Right lobe of liver (tissue), 6 donors: ENCODE measurements around the gene SPSB3. TPM values are rescaled to one million over a fixed set of nuclear protein-coding genes. Genes with fewer than 3 reads are reported as not detected.

ENCODE experiments used
- ATAC-seq, 4 donors: fragments of 200-7000 bp; cut with Tn5 transposase; one replicate each; pipeline ENCODE4 v1.9.1; 2020; ENCODE audit warnings: mild to moderate bottlenecking in 4 of 4, moderate library complexity in 4 of 4
- DNase-seq, 3 donors: peaks; one replicate each; pipeline ENCODE4 v3.0.0-alpha.2; 2020
- H3K27ac ChIP-seq, 3 donors: fragments of 200-600 bp; one replicate each; pipeline ENCODE4 v1.8.0; 2022
- H3K27me3 ChIP-seq, 2 donors: fragments of 200-600 bp; one replicate each; pipeline ENCODE4 v1.8.0; 2022
- H3K36me3 ChIP-seq, 4 donors: fragments of 200-600 bp; sonication (generic) in 1 of 4; one replicate each; pipeline versions ENCODE4 v1.5.1 to v1.8.0; 2017 to 2022; ENCODE audit warnings: control low read depth in 1 of 4
- H3K4me1 ChIP-seq, 4 donors: fragments of 200-600 bp; sonication (generic) in 1 of 4; one replicate each; pipeline versions ENCODE4 v1.5.1 to v1.8.0; 2017 to 2022; ENCODE audit warnings: control low read depth in 1 of 4
- H3K4me3 ChIP-seq, 3 donors: fragments of 200-600 bp; one replicate each; pipeline ENCODE4 v1.8.0; 2022
- H3K9me3 ChIP-seq, 4 donors: fragments of 200-600 bp; sonication (generic) in 1 of 4; one replicate each; pipeline versions ENCODE4 v1.5.1 to v1.8.0; 2017 to 2022; ENCODE audit warnings: control low read depth in 1 of 4
- CTCF ChIP-seq, 4 donors: fragments of 200-600 bp in 3 of 4; fragments of 450-650 bp in 1 of 4; IDR thresholded peaks; one replicate each; pipeline versions ENCODE4 v1.5.1 to v1.8.0; 2016 to 2022; ENCODE audit warnings: antibody characterized with exemption in 4 of 4, mild to moderate bottlenecking in 2 of 4
- POLR2A ChIP-seq: fragments of 450-650 bp; IDR thresholded peaks from one replicate; pipeline ENCODE4 v1.6.1; 2017; ENCODE audit warnings: antibody characterized with exemption, mild to moderate bottlenecking
- WGBS: methylation state at CpG from one replicate; pipeline ENCODE4 v1.1.6; 2018; ENCODE audit warnings: low coverage, low lambda C conversion rate; ENCODE audit not compliant: insufficient coverage; ENCODE audit errors: missing lambda C conversion rate; 5-methylcytosine and 5-hydroxymethylcytosine counted together
- intact Hi-C, 2 donors: fragments of 100-400 bp; cut with DNase I; formaldehyde crosslinking; loops; one replicate each; pipeline versions ENCODE4 v1.11.2 to v1.14.1; 2022
- total RNA-seq, 6 experiments: library from RNA; depleted of rRNA in 2 of 6; stranded (reverse); fragments of >200 nt in 2 of 6; fragmentation: NEBNext Ultra II Directional in 3 of 6; extraction: Animal tissue kit (Norgen Biotek cat#: 25700) in 3 of 6; gene quantifications; one replicate each; pipeline versions ENCODE4 v1.1.0 to v1.2.4, GENCODE V29; 2016 to 2023
- donor health status: DM: no; HTN: yes; CAD: no.
- donor health status: DM: no; HTN: no; CAD: no.
- donor health status: DM: no; HTN: no; CAD: no.
- donor health status: DM: no; HTN: yes; CAD: no.
- donor health status: DM: no; HTN: yes; CAD: no.

Gene SPSB3
- total RNA-seq, 6 experiments from 2014 or later: 18.6 to 42.5 (median 34.5) TPM

- no peak for DNase-seq
- Histone ChIP-seq H3K27ac (peak within 1 kb of the TSS; percentile 81 to 93 (median 84)), H3K4me3 (peak within 1 kb of the TSS; percentile 94 to 100 (median 98)), H3K27me3 (no peaks in the 10 kb centered on the region), H3K9me3 (no peaks in the 10 kb centered on the region), H3K36me3 (peaks cover 0 to 18% (median 2%) of the 10 kb centered on the region in 4 donors), H3K4me1 (peaks cover 0 to 22% (median 6%) of the 10 kb centered on the region in 4 donors)
- peak; percentile 0 to 7 (median 2) for ATAC-seq
- intact Hi-C loops: no loop called here
- WGBS: under 1% methylated on average over 15 of the region's 53 CpGs
- no peak for TF ChIP-seq CTCF (IDR thresholded peaks at IDR 0.05)
- TF ChIP-seq POLR2A: no peak
Measured at GRCh38 chr16:1772362-1772907, 9.9 kb downstream of the SPSB3 start, which contains the start of gene EME2. Gene EME2 (plus strand): TSS chr16:1772810. CDS start chr16:1773228, 418 bp downstream.

DNA sequence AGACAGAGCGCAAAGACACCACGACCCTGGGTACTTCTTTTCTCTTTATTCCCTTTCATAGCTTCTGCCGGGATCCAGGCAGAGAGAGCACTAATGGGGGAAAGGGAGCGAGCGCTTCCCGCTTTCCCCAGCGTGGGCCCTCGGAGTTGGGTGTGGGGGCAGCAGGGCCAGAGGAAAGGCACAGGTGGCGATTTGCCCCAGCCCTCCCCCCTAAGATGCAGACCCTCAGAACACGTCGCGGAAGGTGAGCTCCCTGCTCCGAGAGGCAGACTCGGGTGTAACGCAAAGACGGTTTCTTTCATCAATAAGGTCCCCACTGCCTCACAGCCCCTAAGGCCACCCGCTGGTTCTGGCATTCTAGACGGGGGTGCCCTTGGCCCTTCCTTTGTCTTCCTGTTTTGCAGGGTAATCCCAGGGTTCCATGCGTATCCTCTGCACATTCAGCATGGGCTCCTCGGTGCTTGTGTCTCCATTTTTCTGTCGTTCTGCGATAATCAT, 10.5 kb downstream of the SPSB3 start:
- DNase-seq: no peak
- ATAC-seq: no peak
- peak overlapping the region; percentile 15 to 93 (median 53) for H3K27ac ChIP-seq
- H3K4me1 ChIP-seq: peaks cover 0 to 22% (median 6%) of the 10 kb centered on the region in 4 donors
- 13% methylated on average over 8 of the region's 22 CpGs for WGBS
- peaks cover 0 to 12% (median under 1%) of the 10 kb centered on the region in 4 donors for H3K36me3 ChIP-seq
- TF ChIP-seq CTCF (IDR thresholded peaks at IDR 0.05): no peak
- TF ChIP-seq POLR2A: no peak
- intact Hi-C loops: no loop called here
- H3K27me3 ChIP-seq: no peaks in the 10 kb centered on the region
- peak overlapping the region; percentile 94 to 100 (median 98) for H3K4me3 ChIP-seq
- H3K9me3 ChIP-seq: no peaks in the 10 kb centered on the region

DNA sequence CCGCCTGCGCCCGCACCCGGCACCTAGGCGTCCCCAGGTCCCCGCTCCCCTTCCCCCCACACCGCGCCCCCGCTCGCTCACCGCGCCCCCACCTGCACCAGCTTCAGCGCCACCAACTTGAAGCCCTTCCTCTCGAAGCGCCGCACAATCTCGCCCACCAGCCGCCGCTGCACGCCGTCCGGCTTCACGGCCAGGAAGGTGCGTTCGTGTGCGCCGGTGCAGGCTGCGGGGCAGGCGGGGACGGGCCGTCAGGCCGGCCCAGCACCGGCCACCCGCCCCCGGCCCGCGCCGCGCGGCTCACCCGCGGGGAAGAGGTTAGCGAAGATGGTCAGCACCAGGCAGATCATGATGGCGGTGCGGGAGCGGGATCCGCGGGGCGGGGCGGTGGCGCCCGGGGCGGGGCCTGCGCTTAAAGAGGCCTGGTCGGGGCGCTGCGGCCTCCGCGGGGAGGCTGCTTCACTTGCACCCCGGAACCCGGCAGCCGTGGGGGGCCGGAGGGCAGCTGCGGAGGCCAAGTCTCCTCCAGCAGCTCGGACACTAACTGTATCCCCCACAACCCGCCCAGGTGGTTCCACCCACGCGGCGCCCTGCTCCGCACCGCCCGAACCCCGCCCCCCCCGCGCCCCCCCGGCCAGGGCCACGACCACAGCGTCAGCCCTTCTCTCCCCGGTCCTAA, 11.0 kb downstream of the SPSB3 start, which contains the start of gene NME3:
Gene NME3 (minus strand): TSS at position 356 of the 676 bp plus-strand sequence. CDS start 9 bp downstream, at position 347.
- no CpG with 5 or more reads among the region's 79 CpGs for WGBS
- peak; percentile 33 to 59 (median 51) for ATAC-seq
- intact Hi-C loops: no loop called here
- H3K4me1 ChIP-seq: peaks cover 0 to 22% (median 6%) of the 10 kb centered on the region in 4 donors
- peak; percentile 86 for DNase-seq
- no peaks in the 10 kb centered on the region for H3K9me3 ChIP-seq
- peak within 1 kb of the TSS; percentile 94 to 100 (median 98) for H3K4me3 ChIP-seq
- H3K27ac ChIP-seq: peak within 1 kb of the TSS; percentile 20 to 93 (median 84)
- no peaks in the 10 kb centered on the region for H3K27me3 ChIP-seq
- TF ChIP-seq CTCF (IDR thresholded peaks at IDR 0.05): no peak
- TF ChIP-seq POLR2A: no peak
- peaks cover 0 to 11% (median 0%) of the 10 kb centered on the region in 4 donors for H3K36me3 ChIP-seq

DNA sequence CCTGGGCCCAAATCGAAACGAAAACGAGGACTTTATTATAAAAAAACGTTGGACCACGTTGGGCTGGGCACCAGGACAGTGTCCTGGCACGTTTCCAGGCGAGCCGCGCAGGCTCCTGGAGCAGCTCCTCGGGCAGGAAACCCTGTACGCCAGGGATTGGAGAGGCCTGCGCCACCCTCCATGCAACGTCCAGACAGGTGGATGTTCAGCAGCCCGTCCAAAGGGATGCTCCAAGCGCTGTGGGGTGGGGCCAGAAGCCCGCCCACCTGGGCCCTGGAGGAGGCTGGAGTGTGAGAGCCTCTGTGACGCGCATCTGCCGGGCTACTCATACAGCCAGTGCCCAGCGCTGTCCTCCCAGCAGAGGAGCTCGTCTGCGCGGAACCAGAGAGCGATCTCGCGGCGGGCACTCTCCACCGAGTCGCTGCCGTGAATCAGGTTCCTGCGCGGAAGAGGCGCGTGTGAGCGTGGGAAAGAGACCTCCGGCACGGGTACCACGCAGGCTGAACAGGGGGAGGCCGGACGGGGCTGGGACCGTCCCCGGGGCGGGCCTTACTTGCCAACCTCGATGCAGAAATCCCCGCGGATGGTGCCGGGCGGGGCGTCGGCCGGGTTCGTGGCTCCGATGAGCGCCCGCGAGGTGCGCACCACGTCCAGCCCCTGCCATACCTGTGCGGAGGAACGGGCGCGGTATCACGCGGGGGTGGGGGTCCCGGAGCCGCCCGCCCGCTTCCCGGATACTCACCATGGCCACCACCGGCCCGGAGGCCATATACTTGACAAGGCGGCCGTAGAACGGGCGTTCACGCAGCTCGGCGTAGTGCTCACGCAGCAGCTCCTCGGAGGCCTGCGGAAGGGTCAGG, 11.8 kb downstream of the SPSB3 start:
- WGBS: 13% methylated on average over 6 of the region's 81 CpGs
- peak overlapping the region; percentile 20 to 53 (median 51) for H3K27ac ChIP-seq
- H3K4me3 ChIP-seq: peak overlapping the region; percentile 94 to 100 (median 98)
- TF ChIP-seq CTCF (IDR thresholded peaks at IDR 0.05): no peak
- no peak for TF ChIP-seq POLR2A
- ATAC-seq: peak; percentile 5 to 40 (median 30)
- no peaks in the 10 kb centered on the region for H3K27me3 ChIP-seq
- DNase-seq: peak; percentile 78 to 82 (median 79)
- no peaks in the 10 kb centered on the region for H3K9me3 ChIP-seq
- intact Hi-C loops: no loop called here
- peaks cover 0 to 22% (median 6%) of the 10 kb centered on the region in 4 donors for H3K4me1 ChIP-seq
- H3K36me3 ChIP-seq: peaks cover 0 to 16% (median 0%) of the 10 kb centered on the region in 4 donors
